Progenitor cell of endocrine pancreas (in vitro differentiated cells): Measurements from ENCODE around the gene ANGEL2. TPM values are rescaled to one million over a fixed set of nuclear protein-coding genes. Genes with fewer than 3 reads are reported as not detected.

Experiments used
- DNase-seq: peaks from one replicate; pipeline ENCODE4 v3.0.0; 2021; ENCODE audit warnings: low spot score; ENCODE audit not compliant: unreplicated experiment
- H3K27ac Mint-ChIP-seq: 2 replicates; pipeline ENCODE4 v1.8.0; 2021; ENCODE audit warnings: mild to moderate bottlenecking, moderate library complexity, mixed read lengths
- H3K27me3 Mint-ChIP-seq: 2 replicates; pipeline ENCODE4 v1.8.0; 2021; ENCODE audit warnings: mixed read lengths
- H3K36me3 Mint-ChIP-seq: 2 replicates; pipeline ENCODE4 v1.8.0; 2022; ENCODE audit warnings: mixed read lengths; ENCODE audit not compliant: insufficient read depth
- H3K4me1 Mint-ChIP-seq: 2 replicates; pipeline ENCODE4 v1.8.0; 2021; ENCODE audit warnings: low read depth, mixed read lengths
- H3K4me3 Mint-ChIP-seq: 2 replicates; pipeline ENCODE4 v1.8.0; 2021; ENCODE audit warnings: low read depth, mild to moderate bottlenecking, moderate library complexity, mixed read lengths
- H3K9me3 Mint-ChIP-seq: 2 replicates; pipeline ENCODE4 v1.8.0; 2021; ENCODE audit warnings: low read depth, mixed read lengths
- CTCF ChIP-seq: fragments of 200-600 bp; sonication (generic); IDR thresholded peaks from one replicate; pipeline ENCODE4 v1.5.0; 2021; ENCODE audit warnings: antibody characterized with exemption, mild to moderate bottlenecking; ENCODE audit not compliant: unreplicated experiment
- total RNA-seq: library from RNA; stranded (reverse); gene quantifications from 2 replicates; pipeline ENCODE4 v1.2.1, GENCODE V29; 2021

The ANGEL2 gene
- total RNA-seq, 1 donor from 2014 or later = 50.6 TPM

- Mint-ChIP-seq H3K36me3 (peaks cover 10% of the 10 kb centered on the region), H3K9me3 (no peaks in the 10 kb centered on the region), H3K4me3 (no peak overlapping the region), H3K27ac (no peak overlapping the region), H3K27me3 (no peaks in the 10 kb centered on the region), H3K4me1 (no peaks in the 10 kb centered on the region)
- no peak for DNase-seq
- no peak for TF ChIP-seq CTCF
These were observed 41.8 kb downstream of the ANGEL2 start for GRCh38 chr1:212973899-212974298.

GRCh38 chr1:212973426-212973825, 42.2 kb downstream of the ANGEL2 start:
- no peak overlapping the region for H3K4me3 Mint-ChIP-seq
- no peaks in the 10 kb centered on the region for H3K27me3 Mint-ChIP-seq
- TF ChIP-seq CTCF = no peak
- H3K4me1 Mint-ChIP-seq = no peaks in the 10 kb centered on the region
- no peaks in the 10 kb centered on the region for H3K9me3 Mint-ChIP-seq
- H3K27ac Mint-ChIP-seq = no peak overlapping the region
- DNase-seq = no peak
- peaks cover 10% of the 10 kb centered on the region for H3K36me3 Mint-ChIP-seq

- Mint-ChIP-seq H3K36me3 (peaks cover 8% of the 10 kb centered on the region), H3K27ac (no peak overlapping the region), H3K4me1 (no peaks in the 10 kb centered on the region)
These were observed 44.4 kb downstream of the ANGEL2 start for GRCh38 chr1:212971312-212971711.

GRCh38 chr1:212970085-212970484, 45.6 kb downstream of the ANGEL2 start:
- Mint-ChIP-seq H3K4me1 (no peaks in the 10 kb centered on the region), H3K36me3 (peaks cover 3% of the 10 kb centered on the region), H3K4me3 (no peak overlapping the region), H3K27ac (no peak overlapping the region), H3K27me3 (no peaks in the 10 kb centered on the region), H3K9me3 (no peaks in the 10 kb centered on the region)
- no peak for TF ChIP-seq CTCF
- no peak for DNase-seq

More at GRCh38 chr1:212971312-212971711, 44.4 kb downstream of the ANGEL2 start:
- Mint-ChIP-seq H3K27me3 (no peaks in the 10 kb centered on the region), H3K4me3 (no peak overlapping the region), H3K9me3 (no peaks in the 10 kb centered on the region)
- DNase-seq = no peak
- TF ChIP-seq CTCF = no peak

GRCh38 chr1:212968368-212968863, 47.3 kb downstream of the ANGEL2 start:
- H3K27me3 Mint-ChIP-seq = no peaks in the 10 kb centered on the region
- DNase-seq = no peak
- no peak overlapping the region for H3K4me3 Mint-ChIP-seq
- no peak for TF ChIP-seq CTCF
- no peaks in the 10 kb centered on the region for H3K4me1 Mint-ChIP-seq
- H3K9me3 Mint-ChIP-seq = no peaks in the 10 kb centered on the region
- H3K36me3 Mint-ChIP-seq = peaks cover 1% of the 10 kb centered on the region
- H3K27ac Mint-ChIP-seq = no peak overlapping the region
